ENCODE results near the gene RNASE8. TPM values are rescaled to one million over a fixed set of nuclear protein-coding genes. Genes with fewer than 3 reads are reported as not detected.
A peak's percentile ranks its signal among the peaks of the same experiment; 100 is the strongest.

Gene RNASE8
- polyA plus RNA-seq, 1 donor from 2014 or later = not detected

- Histone ChIP-seq H3K9me2 (ENCODE audit: insufficient read depth, low read length) (no peaks in the 10 kb centered on the region), H2AFZ (ENCODE audit: low read depth, low read length) (no peak overlapping the region), H3K79me2 (replicated peaks; ENCODE audit: insufficient read depth, low read length) (peaks cover 7% of the 10 kb centered on the region), H3K27me3 (ENCODE audit: insufficient read depth, low read depth, low read length) (no peaks in the 10 kb centered on the region), H3K36me3 (ENCODE audit: insufficient read depth, low read length) (peaks cover 5% of the 10 kb centered on the region), H3K27ac (ENCODE audit: low read length) (peak overlapping the region; percentile 71), H3F3A (ENCODE audit: insufficient read depth, low read length, poor library complexity, severe bottlenecking) (peaks cover 4% of the 10 kb centered on the region), H3K4me3 (ENCODE audit: low read length) (peak overlapping the region; percentile 78), H3K9ac (ENCODE audit: low read length) (peak overlapping the region; percentile 92), H3K4me2 (ENCODE audit: low read length) (peak overlapping the region; percentile 99), H4K20me1 (ENCODE audit: insufficient read depth) (no peaks in the 10 kb centered on the region), H3K9me3 (ENCODE audit: low read length) (no peaks in the 10 kb centered on the region)
- TF ChIP-seq CTCF (IDR thresholded peaks at IDR 0.05; ENCODE audit: poor library complexity, severe bottlenecking) (no peak), POLR2AphosphoS5 (IDR thresholded peaks at IDR 0.05) (peak; percentile 59), EZH2 (IDR thresholded peaks at IDR 0.05; ENCODE audit: borderline replicate concordance, insufficient read depth, low read length, poor library complexity, severe bottlenecking) (no peak), SMC3 (conservative IDR thresholded peaks at IDR 0.05; ENCODE audit: poor library complexity) (no peak), TAF1 (IDR thresholded peaks at IDR 0.05; ENCODE audit: low read depth) (peak; percentile 31)
Measured at GRCh38 chr14:21071225-21072030, 13.8 kb downstream of the RNASE8 start.

- H3K9me3 ChIP-seq (ENCODE audit: low read length) = no peaks in the 10 kb centered on the region
- H3F3A ChIP-seq (ENCODE audit: insufficient read depth, low read length, poor library complexity, severe bottlenecking) = peaks cover 4% of the 10 kb centered on the region
- peak overlapping the region; percentile 99 for H3K4me2 ChIP-seq (ENCODE audit: low read length)
- no peaks in the 10 kb centered on the region for H4K20me1 ChIP-seq (ENCODE audit: insufficient read depth)
- peak overlapping the region; percentile 71 for H3K27ac ChIP-seq (ENCODE audit: low read length)
- H3K36me3 ChIP-seq (ENCODE audit: insufficient read depth, low read length) = peaks cover 5% of the 10 kb centered on the region
- peak overlapping the region; percentile 92 for H3K9ac ChIP-seq (ENCODE audit: low read length)
- H3K79me2 ChIP-seq (replicated peaks; ENCODE audit: insufficient read depth, low read length) = peaks cover 7% of the 10 kb centered on the region
- peak overlapping the region; percentile 78 for H3K4me3 ChIP-seq (ENCODE audit: low read length)
- no peak overlapping the region for H2AFZ ChIP-seq (ENCODE audit: low read depth, low read length)
- no peaks in the 10 kb centered on the region for H3K27me3 ChIP-seq (ENCODE audit: insufficient read depth, low read depth, low read length)
- TF ChIP-seq EZH2 (IDR thresholded peaks at IDR 0.05; ENCODE audit: borderline replicate concordance, insufficient read depth, low read length, poor library complexity, severe bottlenecking) (no peak), MXI1 (conservative IDR thresholded peaks at IDR 0.05; ENCODE audit: poor library complexity, severe bottlenecking) (no peak), POLR2AphosphoS5 (IDR thresholded peaks at IDR 0.05) (no peak), TAF1 (IDR thresholded peaks at IDR 0.05; ENCODE audit: low read depth) (no peak), RAD21 (conservative IDR thresholded peaks at IDR 0.05) (no peak), CTCF (IDR thresholded peaks at IDR 0.05; ENCODE audit: poor library complexity, severe bottlenecking) (no peak), SMC3 (conservative IDR thresholded peaks at IDR 0.05; ENCODE audit: poor library complexity) (no peak), EP300 (conservative IDR thresholded peaks at IDR 0.05; ENCODE audit: poor library complexity, severe bottlenecking) (no peak), REST (IDR thresholded peaks at IDR 0.05; ENCODE audit: borderline replicate concordance) (no peak)
- H3K9me2 ChIP-seq (ENCODE audit: insufficient read depth, low read length) = no peaks in the 10 kb centered on the region
Measured at GRCh38 chr14:21072031-21072473, 14.4 kb downstream of the RNASE8 start.
